NT2/D1 (cell line): Measurements from ENCODE around the gene PPP1R9A.

Source experiments
- DNase-seq: peaks from one replicate; pipeline ENCODE4 v3.0.0-alpha.2; 2011; ENCODE audit warnings: low read depth, low spot score
- H3K27me3 ChIP-seq: 2 replicates; pipeline ENCODE4 v1.6.0; 2011; ENCODE audit warnings: mild to moderate bottlenecking; ENCODE audit not compliant: insufficient read length, insufficient read depth
- H3K36me3 ChIP-seq: 2 replicates; pipeline ENCODE4 v1.6.1; 2011; ENCODE audit warnings: mild to moderate bottlenecking, low read length, mixed read lengths; ENCODE audit not compliant: insufficient read depth, insufficient read length
- H3K4me1 ChIP-seq: 2 replicates; pipeline ENCODE4 v1.5.1; 2011; ENCODE audit not compliant: insufficient read depth, insufficient read length
- H3K4me3 ChIP-seq: 2 replicates; pipeline ENCODE4 v1.5.1; 2011; ENCODE audit warnings: low read depth; ENCODE audit not compliant: insufficient read length
- H3K9ac ChIP-seq: 2 replicates; pipeline ENCODE4 v1.6.0; 2011; ENCODE audit warnings: low read depth; ENCODE audit not compliant: insufficient read length
- H3K9me3 ChIP-seq: 2 replicates; pipeline ENCODE4 v1.5.1; 2011; ENCODE audit warnings: mild to moderate bottlenecking, low read length; ENCODE audit not compliant: insufficient read depth
- SUZ12 ChIP-seq: IDR thresholded peaks from 2 replicates; pipeline ENCODE4 v1.6.1; 2011; ENCODE audit not compliant: insufficient read length, insufficient read depth; ENCODE audit errors: extremely low read depth
- YY1 ChIP-seq: IDR thresholded peaks from 2 replicates; pipeline ENCODE4 v1.6.1; 2011; ENCODE audit not compliant: insufficient read length, insufficient read depth
- ZNF274 ChIP-seq: IDR thresholded peaks from 2 replicates; pipeline ENCODE4 v1.6.1; 2011; ENCODE audit warnings: mild to moderate bottlenecking, low read depth, low read length

The PPP1R9A gene

GRCh38 chr7:95132500-95132899, 225.1 kb downstream of the PPP1R9A start:
- TF ChIP-seq YY1 (no peak), ZNF274 (no peak), SUZ12 (no peak)
- no peak overlapping the region for H3K4me3 ChIP-seq
- no peak overlapping the region for H3K9ac ChIP-seq
- DNase-seq: no peak
- no peaks in the 10 kb centered on the region for H3K27me3 ChIP-seq
- H3K4me1 ChIP-seq: no peaks in the 10 kb centered on the region
- H3K9me3 ChIP-seq: no peaks in the 10 kb centered on the region
- no peaks in the 10 kb centered on the region for H3K36me3 ChIP-seq

DNA sequence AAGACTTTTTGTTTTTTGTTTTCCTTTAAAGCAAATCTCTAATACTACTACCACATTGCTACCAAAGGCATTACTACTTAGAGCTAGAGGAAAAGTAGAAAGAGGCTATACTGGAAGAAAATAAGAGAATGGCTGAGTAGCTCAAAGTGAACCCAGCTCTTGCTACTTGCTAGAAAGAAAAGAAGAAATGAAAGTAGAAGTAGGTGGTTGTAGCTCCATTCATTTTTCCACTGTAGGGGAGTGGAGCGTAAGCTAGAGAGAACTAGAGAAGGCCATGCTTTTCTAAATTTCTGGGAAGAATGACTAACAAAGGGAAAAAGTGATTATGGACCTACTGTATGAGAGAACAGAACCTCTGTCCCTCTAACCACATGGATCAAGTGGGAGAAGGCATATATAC, 232.5 kb downstream of the PPP1R9A start:
- DNase-seq: no peak
- H3K4me3 ChIP-seq: no peak overlapping the region
- no peaks in the 10 kb centered on the region for H3K27me3 ChIP-seq
- no peaks in the 10 kb centered on the region for H3K36me3 ChIP-seq
- H3K4me1 ChIP-seq: no peaks in the 10 kb centered on the region
- H3K9ac ChIP-seq: no peak overlapping the region
- H3K9me3 ChIP-seq: no peaks in the 10 kb centered on the region
- no peak for TF ChIP-seq SUZ12

DNA sequence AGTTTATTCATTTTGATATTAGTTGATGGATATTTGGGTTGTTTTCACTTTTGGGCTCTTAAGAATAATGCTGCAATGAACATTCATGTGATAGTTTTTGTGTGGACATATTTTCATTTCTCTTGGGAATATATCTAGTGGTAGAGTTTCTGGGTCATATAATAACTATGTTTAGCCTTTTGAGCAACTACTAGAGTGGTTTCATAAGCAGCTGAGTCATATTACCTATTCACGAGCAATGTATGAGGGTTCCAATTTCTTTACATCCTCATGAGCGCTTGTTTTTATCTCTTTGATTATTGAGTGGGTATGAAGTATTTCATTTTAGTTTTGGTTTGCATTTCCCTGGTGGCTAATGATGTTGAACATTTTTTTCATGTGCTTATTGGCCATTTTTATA, 234.4 kb downstream of the PPP1R9A start:
- TF ChIP-seq ZNF274 (no peak), SUZ12 (no peak), YY1 (no peak)
- no peaks in the 10 kb centered on the region for H3K9me3 ChIP-seq
- H3K36me3 ChIP-seq: no peaks in the 10 kb centered on the region
- no peak for DNase-seq
- H3K4me3 ChIP-seq: no peak overlapping the region
- no peaks in the 10 kb centered on the region for H3K4me1 ChIP-seq
- H3K27me3 ChIP-seq: no peaks in the 10 kb centered on the region
- no peak overlapping the region for H3K9ac ChIP-seq

- no peak overlapping the region for H3K9ac ChIP-seq
- no peaks in the 10 kb centered on the region for H3K27me3 ChIP-seq
- no peak overlapping the region for H3K4me3 ChIP-seq
- no peaks in the 10 kb centered on the region for H3K9me3 ChIP-seq
- TF ChIP-seq ZNF274 (no peak), YY1 (no peak), SUZ12 (no peak)
- H3K36me3 ChIP-seq: no peaks in the 10 kb centered on the region
- no peak for DNase-seq
- no peaks in the 10 kb centered on the region for H3K4me1 ChIP-seq
Measured at GRCh38 chr7:95144256-95144655, 236.9 kb downstream of the PPP1R9A start.

- TF ChIP-seq ZNF274 (no peak), YY1 (no peak), SUZ12 (no peak)
- Histone ChIP-seq H3K36me3 (no peaks in the 10 kb centered on the region), H3K4me1 (no peaks in the 10 kb centered on the region), H3K9me3 (no peaks in the 10 kb centered on the region), H3K4me3 (no peak overlapping the region), H3K9ac (no peak overlapping the region), H3K27me3 (no peaks in the 10 kb centered on the region)
- no peak for DNase-seq
Measured at GRCh38 chr7:95155965-95156364, 248.6 kb downstream of the PPP1R9A start.

DNA sequence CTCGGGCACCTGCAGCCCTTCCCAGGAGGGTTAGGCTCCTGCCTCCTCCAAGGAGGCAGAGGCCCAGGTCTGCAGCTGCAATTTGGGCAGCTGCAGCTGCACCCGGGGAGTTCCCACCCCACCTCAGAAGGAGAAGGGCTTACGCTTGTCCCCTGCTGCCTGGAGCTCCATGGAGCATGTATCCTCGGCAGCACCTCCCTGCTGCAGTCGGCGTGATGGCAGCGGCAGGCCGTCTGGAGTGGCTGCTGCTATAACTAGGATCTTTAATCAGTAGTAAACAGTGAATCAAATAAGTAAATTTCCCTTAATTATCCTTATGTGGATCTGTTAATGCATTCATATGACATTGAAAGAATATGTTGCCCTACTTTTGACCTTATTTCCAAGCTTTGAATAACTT, 250.0 kb downstream of the PPP1R9A start:
- no peaks in the 10 kb centered on the region for H3K4me1 ChIP-seq
- no peaks in the 10 kb centered on the region for H3K27me3 ChIP-seq
- no peak overlapping the region for H3K4me3 ChIP-seq
- H3K36me3 ChIP-seq: no peaks in the 10 kb centered on the region
- no peaks in the 10 kb centered on the region for H3K9me3 ChIP-seq
- TF ChIP-seq SUZ12: no peak
- no peak for TF ChIP-seq YY1
- no peak for TF ChIP-seq ZNF274
- no peak for DNase-seq
- H3K9ac ChIP-seq: no peak overlapping the region

- Histone ChIP-seq H3K27me3 (no peaks in the 10 kb centered on the region), H3K4me3 (no peak overlapping the region), H3K36me3 (no peaks in the 10 kb centered on the region), H3K9ac (no peak overlapping the region), H3K9me3 (no peaks in the 10 kb centered on the region), H3K4me1 (no peaks in the 10 kb centered on the region)
- TF ChIP-seq YY1 (no peak), ZNF274 (no peak), SUZ12 (no peak)
- DNase-seq: no peak
Measured at GRCh38 chr7:95169678-95170077, 262.3 kb downstream of the PPP1R9A start.

DNA sequence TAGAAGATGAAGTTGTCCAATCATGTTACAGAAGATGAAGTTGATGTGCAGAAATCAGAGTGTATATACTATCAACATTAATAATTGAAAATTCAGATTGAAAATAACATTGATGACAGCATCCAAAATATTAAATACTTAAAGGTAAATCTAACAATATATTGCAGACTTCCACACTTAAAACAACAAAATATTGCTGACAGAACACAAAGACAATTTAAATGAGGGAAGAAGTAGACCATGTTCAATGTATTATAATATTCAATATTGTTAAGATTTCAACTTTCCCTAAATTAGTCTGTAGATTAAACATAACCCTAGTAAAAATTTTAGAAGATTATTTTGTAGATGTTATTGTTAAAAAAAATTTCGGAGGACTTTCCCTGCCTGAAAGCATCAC, 265.0 kb downstream of the PPP1R9A start:
- no peak overlapping the region for H3K4me3 ChIP-seq
- no peaks in the 10 kb centered on the region for H3K4me1 ChIP-seq
- no peaks in the 10 kb centered on the region for H3K27me3 ChIP-seq
- no peaks in the 10 kb centered on the region for H3K9me3 ChIP-seq
- TF ChIP-seq SUZ12: no peak
- no peak for TF ChIP-seq YY1
- TF ChIP-seq ZNF274: no peak
- H3K9ac ChIP-seq: no peak overlapping the region
- H3K36me3 ChIP-seq: no peaks in the 10 kb centered on the region
- DNase-seq: no peak
